GM20000 (cell line): Measurements from ENCODE around the gene FYN.

ENCODE experiments used
- DNase-seq: peaks from one replicate; pipeline ENCODE4 v3.0.0; 2012; ENCODE audit warnings: low spot score
- TF ChIP-seq, protein P1 (sequence below): IDR thresholded peaks from 2 replicates; pipeline ENCODE4 v1.5.1; 2012; ENCODE audit warnings: mild to moderate bottlenecking, control low read depth; ENCODE audit errors: extremely low read depth, missing control alignments

FYN gene

GRCh38 chr6:111700135-111700690 lies 173.0 kb downstream of the FYN start:
- TF ChIP-seq, protein P1, sequence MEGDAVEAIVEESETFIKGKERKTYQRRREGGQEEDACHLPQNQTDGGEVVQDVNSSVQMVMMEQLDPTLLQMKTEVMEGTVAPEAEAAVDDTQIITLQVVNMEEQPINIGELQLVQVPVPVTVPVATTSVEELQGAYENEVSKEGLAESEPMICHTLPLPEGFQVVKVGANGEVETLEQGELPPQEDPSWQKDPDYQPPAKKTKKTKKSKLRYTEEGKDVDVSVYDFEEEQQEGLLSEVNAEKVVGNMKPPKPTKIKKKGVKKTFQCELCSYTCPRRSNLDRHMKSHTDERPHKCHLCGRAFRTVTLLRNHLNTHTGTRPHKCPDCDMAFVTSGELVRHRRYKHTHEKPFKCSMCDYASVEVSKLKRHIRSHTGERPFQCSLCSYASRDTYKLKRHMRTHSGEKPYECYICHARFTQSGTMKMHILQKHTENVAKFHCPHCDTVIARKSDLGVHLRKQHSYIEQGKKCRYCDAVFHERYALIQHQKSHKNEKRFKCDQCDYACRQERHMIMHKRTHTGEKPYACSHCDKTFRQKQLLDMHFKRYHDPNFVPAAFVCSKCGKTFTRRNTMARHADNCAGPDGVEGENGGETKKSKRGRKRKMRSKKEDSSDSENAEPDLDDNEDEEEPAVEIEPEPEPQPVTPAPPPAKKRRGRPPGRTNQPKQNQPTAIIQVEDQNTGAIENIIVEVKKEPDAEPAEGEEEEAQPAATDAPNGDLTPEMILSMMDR: no peak

DNA sequence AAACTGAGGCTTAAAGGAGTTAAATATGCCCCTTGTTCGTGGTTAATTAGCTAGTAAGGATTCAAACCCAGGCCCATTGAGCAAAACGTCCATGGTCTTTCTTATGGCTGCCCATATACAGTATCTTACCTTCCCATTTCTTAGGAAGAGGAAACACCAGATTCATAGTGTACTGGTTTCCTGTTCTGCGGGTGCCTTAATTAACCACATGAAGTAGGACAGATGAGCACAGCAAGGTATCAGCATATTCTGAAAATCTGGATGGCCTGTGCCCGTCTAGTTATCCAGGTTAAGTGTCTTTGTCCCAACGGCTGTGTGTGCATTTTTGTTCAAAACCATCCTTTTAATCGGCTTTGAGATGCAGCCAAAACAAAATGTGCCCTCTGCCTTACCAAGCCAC lies 174.1 kb downstream of the FYN start:
- no peak for DNase-seq
- TF ChIP-seq, protein P1: no peak

More at GRCh38 chr6:111700135-111700690, 173.0 kb downstream of the FYN start:
- DNase-seq: no peak

DNA sequence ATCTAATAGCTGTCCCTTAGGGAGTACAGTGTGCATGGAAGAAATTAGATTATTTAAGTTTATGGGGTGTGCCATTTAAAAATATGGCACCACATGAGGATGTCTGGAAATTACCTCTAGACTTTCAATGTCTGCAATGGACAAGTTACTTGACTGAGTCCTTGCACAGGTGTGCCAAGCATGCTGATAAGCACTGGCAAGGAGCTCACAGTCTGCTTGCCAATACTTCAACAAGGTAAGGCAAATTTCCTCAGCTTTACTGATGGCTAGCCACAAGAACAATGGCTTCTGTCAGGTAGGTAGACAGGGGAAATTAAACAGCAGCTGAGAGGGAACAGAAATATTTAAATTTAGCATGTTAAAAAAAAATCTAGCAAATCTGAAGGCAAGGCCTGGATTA lies 176.4 kb downstream of the FYN start:
- TF ChIP-seq, protein P1: no peak
- no peak for DNase-seq

DNA sequence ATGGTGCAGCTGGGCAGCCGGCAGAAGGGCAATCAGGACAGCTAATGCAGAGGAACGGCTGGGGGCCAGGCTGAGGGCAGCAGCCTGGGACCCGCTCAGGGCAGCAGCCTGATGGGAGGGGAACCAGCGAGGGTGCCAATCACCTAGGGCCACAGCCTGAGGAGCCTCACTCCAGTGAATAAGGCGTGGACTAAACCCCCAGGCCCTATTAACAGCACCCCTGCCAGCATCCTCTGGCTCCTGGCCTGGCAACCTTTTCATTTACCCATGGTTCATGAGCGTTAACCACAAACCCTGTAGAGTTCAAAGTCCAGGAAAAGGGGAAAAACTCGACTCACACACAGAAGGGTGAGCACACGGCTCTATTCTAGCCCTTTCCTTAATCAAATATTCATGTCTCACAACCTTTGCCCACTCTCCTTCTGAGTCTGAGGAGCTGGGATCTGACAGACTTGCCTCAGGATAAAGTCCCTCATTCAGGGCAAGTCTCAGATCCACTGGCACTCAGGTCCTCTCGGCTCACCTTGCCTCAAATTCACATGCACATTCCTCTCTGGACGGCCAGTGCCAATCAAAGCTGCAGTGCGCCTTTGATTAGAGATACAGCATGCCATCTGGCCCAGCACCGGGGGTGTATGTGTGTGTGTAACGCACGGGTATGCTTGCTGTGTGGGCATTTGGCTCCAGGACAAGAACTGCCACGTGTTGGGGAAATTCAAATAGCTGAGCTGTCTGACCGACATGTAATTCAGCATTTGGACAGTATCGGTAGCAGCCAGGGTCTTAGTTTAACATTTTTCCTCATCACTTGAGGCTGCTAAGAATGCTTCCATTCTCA lies 180.7 kb downstream of the FYN start:
- no peak for DNase-seq
- TF ChIP-seq, protein P1: no peak

GRCh38 chr6:111691345-111692225 lies 181.7 kb downstream of the FYN start:
- TF ChIP-seq, protein P1: no peak
- DNase-seq: no peak

GRCh38 chr6:111689946-111690345 lies 183.3 kb downstream of the FYN start:
- TF ChIP-seq, protein P1: no peak
- no peak for DNase-seq

DNA sequence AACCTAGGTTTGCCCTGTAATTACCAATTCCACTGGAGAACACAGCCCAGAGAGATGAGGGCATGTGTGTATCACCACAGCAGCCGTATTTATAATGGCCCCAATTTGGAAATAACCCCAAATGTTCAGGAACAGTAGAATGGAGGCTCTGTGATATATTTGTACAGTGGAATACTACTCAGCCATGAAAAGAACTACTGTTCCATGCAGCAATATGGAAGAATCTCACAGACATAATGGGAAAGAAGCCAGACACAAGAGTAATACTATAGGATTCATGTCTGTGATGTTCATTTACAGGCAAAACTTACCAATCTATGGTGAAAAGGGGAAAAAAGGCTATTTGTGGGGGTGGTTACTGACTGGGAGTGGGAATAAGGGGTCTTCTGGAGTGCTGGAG lies 183.8 kb downstream of the FYN start:
- TF ChIP-seq, protein P1: no peak
- no peak for DNase-seq
